ENCODE measurements around the gene ATG5. TPM values are rescaled to one million over a fixed set of nuclear protein-coding genes. Genes with fewer than 3 reads are reported as not detected.

ATG5 gene
- total RNA-seq, 2 donors from 2014 or later = 21.1 to 26.5 TPM

DNA sequence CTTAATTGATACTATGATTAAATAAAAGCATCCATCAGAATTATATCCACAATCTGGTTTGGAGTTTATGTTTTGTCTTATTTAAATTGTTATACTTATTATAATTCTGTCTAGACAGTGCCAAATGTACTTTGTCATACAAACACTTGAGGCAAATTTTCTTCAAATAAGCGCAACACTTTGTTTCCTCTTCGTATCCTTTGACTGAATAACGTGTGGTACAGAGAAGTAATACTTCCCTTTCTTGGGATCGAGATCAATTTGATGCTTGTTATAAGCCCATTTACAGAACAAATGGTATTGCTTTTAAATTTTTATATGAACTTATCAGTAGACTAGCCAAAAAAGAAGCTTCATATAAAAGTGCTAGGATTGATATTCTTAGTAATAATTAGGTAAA is 111.0 kb downstream of the ATG5 start:
- Histone ChIP-seq H3K27me3 (no peaks in the 10 kb centered on the region), H3K27ac (no peak overlapping the region), H3K36me3 (replicated peaks in 1 of 2; ENCODE audit: insufficient read depth in 1 of 2, low read depth in 2 of 2) (no peaks in the 10 kb centered on the region), H3K9me3 (no peaks in the 10 kb centered on the region), H3K4me1 (no peaks in the 10 kb centered on the region), H3K4me3 (no peak overlapping the region)
- ATAC-seq (no peak), DNase-seq (no peak)
- intact Hi-C loops (cut with DNase I) = no loop called here
- 67 to 87% methylated on average over 4 of the region's 4 CpGs for WGBS, 2 donors
- TF ChIP-seq CTCF (IDR thresholded peaks at IDR 0.05) (no peak), POLR2A (IDR thresholded peaks at IDR 0.05) (no peak)

- no peak overlapping the region for H3K27ac ChIP-seq
- intact Hi-C loops (cut with DNase I) = no loop called here
- H3K9me3 ChIP-seq = no peaks in the 10 kb centered on the region
- 91 to 96% methylated on average over 2 of the region's 2 CpGs for WGBS, 2 donors
- no peak for TF ChIP-seq POLR2A (IDR thresholded peaks at IDR 0.05)
- no peak for TF ChIP-seq CTCF (IDR thresholded peaks at IDR 0.05)
- no peak overlapping the region for H3K4me3 ChIP-seq
- no peak for ATAC-seq
- no peaks in the 10 kb centered on the region for H3K36me3 ChIP-seq (replicated peaks in 1 of 2; ENCODE audit: insufficient read depth in 1 of 2, low read depth in 2 of 2)
- no peak for DNase-seq
- H3K4me1 ChIP-seq = no peaks in the 10 kb centered on the region
- no peaks in the 10 kb centered on the region for H3K27me3 ChIP-seq
Observed at GRCh38 chr6:106213660-106214289, 111.8 kb downstream of the ATG5 start.

GRCh38 chr6:106212576-106212975 is 113.0 kb downstream of the ATG5 start:
- no peak overlapping the region for H3K4me3 ChIP-seq
- no peak overlapping the region for H3K27ac ChIP-seq
- no peak for TF ChIP-seq CTCF (IDR thresholded peaks at IDR 0.05)
- TF ChIP-seq POLR2A (IDR thresholded peaks at IDR 0.05) = no peak
- no peaks in the 10 kb centered on the region for H3K36me3 ChIP-seq (replicated peaks in 1 of 2; ENCODE audit: insufficient read depth in 1 of 2, low read depth in 2 of 2)
- no peaks in the 10 kb centered on the region for H3K9me3 ChIP-seq
- intact Hi-C loops (cut with DNase I) = no loop called here
- DNase-seq (no peak), ATAC-seq (no peak)
- 90 to 97% methylated on average over 5 of the region's 5 CpGs for WGBS, 2 donors
- no peaks in the 10 kb centered on the region for H3K27me3 ChIP-seq
- H3K4me1 ChIP-seq = no peaks in the 10 kb centered on the region

- ATAC-seq (no peak), DNase-seq (no peak)
- Histone ChIP-seq H3K27me3 (no peaks in the 10 kb centered on the region), H3K36me3 (replicated peaks in 1 of 2; ENCODE audit: insufficient read depth in 1 of 2, low read depth in 2 of 2) (no peaks in the 10 kb centered on the region), H3K27ac (no peak overlapping the region), H3K4me3 (no peak overlapping the region), H3K9me3 (no peaks in the 10 kb centered on the region), H3K4me1 (no peaks in the 10 kb centered on the region)
- 71 to 86% methylated on average over 1 of the region's 1 CpG for WGBS, 2 donors
- TF ChIP-seq CTCF (IDR thresholded peaks at IDR 0.05) = no peak
- intact Hi-C loops (cut with DNase I) = no loop called here
Observed at GRCh38 chr6:106206905-106207304, 118.7 kb downstream of the ATG5 start.

DNA sequence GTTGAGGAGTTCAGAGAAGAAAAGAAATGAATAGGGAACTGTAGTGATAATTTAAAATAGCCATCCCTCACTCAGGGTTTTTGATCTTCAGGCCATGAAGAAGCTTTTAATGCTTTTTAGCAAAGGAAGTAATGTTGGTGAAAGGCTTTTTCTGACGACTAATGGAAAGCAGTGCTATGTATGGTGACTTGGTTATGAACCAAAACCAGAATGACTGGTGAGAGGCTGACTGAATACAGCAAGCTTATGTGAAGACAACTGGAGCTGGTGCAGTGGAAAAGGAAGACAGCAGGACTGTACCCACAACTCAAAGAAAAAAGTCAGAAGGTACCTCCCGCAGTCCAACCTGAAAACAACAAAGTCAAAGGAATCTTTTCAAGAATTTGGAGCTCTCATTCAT is 120.6 kb downstream of the ATG5 start:
- intact Hi-C loops (cut with DNase I) = no loop called here

More for the DNA sequence above, 120.6 kb downstream of the ATG5 start:
- Histone ChIP-seq H3K4me1 (no peaks in the 10 kb centered on the region), H3K36me3 (replicated peaks in 1 of 2; ENCODE audit: insufficient read depth in 1 of 2, low read depth in 2 of 2) (no peaks in the 10 kb centered on the region), H3K27me3 (no peaks in the 10 kb centered on the region), H3K27ac (no peak overlapping the region), H3K4me3 (no peak overlapping the region), H3K9me3 (no peaks in the 10 kb centered on the region)
- ATAC-seq (no peak), DNase-seq (no peak)
- WGBS, 2 donors = 80 to 87% methylated on average over 2 of the region's 2 CpGs
- TF ChIP-seq POLR2A (IDR thresholded peaks at IDR 0.05) (no peak), CTCF (IDR thresholded peaks at IDR 0.05) (no peak)
